Immature natural killer cell (primary cell): ENCODE data around the gene ELOVL3. TPM values are rescaled to one million over a fixed set of nuclear protein-coding genes. Genes with fewer than 3 reads are reported as not detected.

Experiments
- DNase-seq, 3 donors: peaks; one replicate each; pipeline ENCODE4 v3.0.0; 2022; ENCODE audit warnings: mixed read lengths in 1 of 3
- H3K27ac Mint-ChIP-seq, 6 donors: one replicate each; pipeline ENCODE4 v1.8.0; 2020; ENCODE audit warnings: mixed read lengths in 6 of 6, mild to moderate bottlenecking in 5 of 6, inconsistent platforms in 4 of 6, moderate library complexity in 3 of 6
- H3K27me3 Mint-ChIP-seq, 3 donors: one replicate each; pipeline ENCODE4 v1.8.0; 2020 to 2021; ENCODE audit warnings: low read depth in 3 of 3, mild to moderate bottlenecking in 3 of 3, mixed read lengths in 3 of 3, moderate library complexity in 3 of 3, inconsistent platforms in 1 of 3
- H3K36me3 Mint-ChIP-seq, 3 donors: one replicate each; pipeline ENCODE4 v1.8.0; 2020; ENCODE audit warnings: mixed read lengths in 3 of 3, inconsistent platforms in 2 of 3, mild to moderate bottlenecking in 2 of 3
- H3K4me1 Mint-ChIP-seq, 2 donors: one replicate each; pipeline ENCODE4 v1.8.0; 2020; ENCODE audit warnings: inconsistent platforms in 2 of 2, mild to moderate bottlenecking in 2 of 2, mixed read lengths in 2 of 2, moderate library complexity in 1 of 2
- H3K4me3 Mint-ChIP-seq, 5 donors: one replicate each; pipeline ENCODE4 v1.8.0; 2020; ENCODE audit warnings: mild to moderate bottlenecking in 5 of 5, mixed read lengths in 5 of 5, inconsistent platforms in 3 of 5, moderate library complexity in 3 of 5
- H3K9me3 Mint-ChIP-seq, 6 donors: one replicate each; pipeline ENCODE4 v1.8.0; 2020; ENCODE audit warnings: mild to moderate bottlenecking in 6 of 6, mixed read lengths in 6 of 6, inconsistent platforms in 4 of 6, moderate library complexity in 3 of 6
- polyA plus RNA-seq, 3 donors: library from polyadenylated mRNA; unstranded; fragments of 300-500 nt; fragmentation: Illumina TruSeq; gene quantifications; one replicate each; pipeline ENCODE4 v1.2.3, GENCODE V29; 2021

The ELOVL3 gene
- polyA plus RNA-seq, 3 donors from 2014 or later: not detected

GRCh38 chr10:102279104-102279503 lies 53.0 kb downstream of the ELOVL3 start:
- DNase-seq: no peak
- no peaks in the 10 kb centered on the region for H3K27me3 Mint-ChIP-seq
- H3K4me1 Mint-ChIP-seq: peaks cover 36 to 43% of the 10 kb centered on the region in 2 donors
- no peak overlapping the region for H3K27ac Mint-ChIP-seq
- H3K9me3 Mint-ChIP-seq: no peaks in the 10 kb centered on the region
- H3K36me3 Mint-ChIP-seq: peaks cover 0 to 4% (median 0%) of the 10 kb centered on the region in 3 donors
- no peak overlapping the region for H3K4me3 Mint-ChIP-seq

Other genes with a start within 250 kb of the ELOVL3 start
- 10 to 100 TPM; 14.4 to 19.8 (median 17.5) TPM for gene ARMH3, start 170.1 kb upstream of the ELOVL3 start, polyA plus RNA-seq
- gene HPS6, start 160.9 kb upstream of the ELOVL3 start, polyA plus RNA-seq: 10 to 100 TPM; 33.3 to 38.4 (median 34.0) TPM
- gene LDB1, start 105.9 kb upstream of the ELOVL3 start, polyA plus RNA-seq: 10 to 100 TPM in 2 of 3 donors, 1 to 10 TPM in 1; 5.5 to 24.8 (median 24.2) TPM
- 10 to 100 TPM in 1 of 3 donors, 1 to 10 TPM in 2; 3.8 to 10.9 (median 7.5) TPM for gene PPRC1, start 93.3 kb upstream of the ELOVL3 start, polyA plus RNA-seq
- 10 to 100 TPM; 15.1 to 80.4 (median 29.4) TPM for gene NOLC1, start 73.9 kb upstream of the ELOVL3 start, polyA plus RNA-seq
- gene PITX3, start 15.2 kb downstream of the ELOVL3 start, polyA plus RNA-seq: not detected
- gene GBF1, start 19.2 kb downstream of the ELOVL3 start, polyA plus RNA-seq: 10 to 100 TPM in 1 of 3 donors, 1 to 10 TPM in 2; 3.5 to 23.2 (median 7.3) TPM
- 10 to 100 TPM in 1 of 3 donors, 1 to 10 TPM in 2; 3.6 to 11.4 (median 5.0) TPM for gene NFKB2, start 169.4 kb downstream of the ELOVL3 start, polyA plus RNA-seq
- gene PSD, start 192.5 kb downstream of the ELOVL3 start, polyA plus RNA-seq: 1 to 10 TPM; 1.2 to 2.2 (median 2.0) TPM
- gene FBXL15, start 194.5 kb downstream of the ELOVL3 start, polyA plus RNA-seq: 10 to 100 TPM; 39.5 to 43.9 (median 39.7) TPM
- gene CUEDC2, start 206.3 kb downstream of the ELOVL3 start, polyA plus RNA-seq: 10 to 100 TPM; 61.8 to 65.3 (median 63.3) TPM
- gene C10orf95, start 225.2 kb downstream of the ELOVL3 start, polyA plus RNA-seq: under 1 TPM; 0.32 to 0.67 (median 0.59) TPM